Fibroblast of peridontal ligament (primary cell): ENCODE results near the gene NUDT12.

ENCODE experiments used
- DNase-seq: peaks from one replicate; pipeline ENCODE4 v3.0.0-alpha.2; 2010; ENCODE audit errors: extremely low read depth

Gene NUDT12

GRCh38 chr5:103562453-103563157 lies at the start of gene NUDT12:
Gene NUDT12 (minus strand): TSS chr5:103562789. CDS start chr5:103560248, 2,541 bp downstream.
- peak; percentile 70 for DNase-seq

GRCh38 chr5:103607346-103607745 lies 44.8 kb upstream of the NUDT12 start:
- DNase-seq, result no peak

- no peak for DNase-seq
Measured at GRCh38 chr5:103605277-103605676, 42.7 kb upstream of the NUDT12 start.

- DNase-seq, result no peak
Measured at GRCh38 chr5:103602438-103602837, 39.8 kb upstream of the NUDT12 start.

GRCh38 chr5:103601314-103601713 lies 38.7 kb upstream of the NUDT12 start:
- DNase-seq, result no peak

- DNase-seq, result no peak
Measured at GRCh38 chr5:103600086-103600485, 37.5 kb upstream of the NUDT12 start.

- DNase-seq, result peak; percentile 87
Measured at GRCh38 chr5:103598997-103599566, 36.5 kb upstream of the NUDT12 start.

GRCh38 chr5:103590221-103590620 lies 27.6 kb upstream of the NUDT12 start:
- no peak for DNase-seq

GRCh38 chr5:103589776-103590175 lies 27.2 kb upstream of the NUDT12 start:
- no peak for DNase-seq

- peak; percentile 35 for DNase-seq
Measured at GRCh38 chr5:103589357-103589756, 26.8 kb upstream of the NUDT12 start.

- DNase-seq, result peak; percentile 77
Measured at GRCh38 chr5:103587185-103587748, 24.7 kb upstream of the NUDT12 start.

GRCh38 chr5:103582364-103582763 lies 19.8 kb upstream of the NUDT12 start:
- peak; percentile 75 for DNase-seq

GRCh38 chr5:103573411-103573810 lies 10.8 kb upstream of the NUDT12 start:
- no peak for DNase-seq

- no peak for DNase-seq
Measured at GRCh38 chr5:103572454-103572853, 9.9 kb upstream of the NUDT12 start.

GRCh38 chr5:103571730-103572129 lies 9.1 kb upstream of the NUDT12 start:
- DNase-seq, result no peak

GRCh38 chr5:103569313-103570060 lies 6.9 kb upstream of the NUDT12 start:
- DNase-seq, result peak; percentile 19

GRCh38 chr5:103565719-103566118 lies 3.1 kb upstream of the NUDT12 start:
- DNase-seq, result no peak

- DNase-seq, result no peak
Measured at GRCh38 chr5:103561685-103562452, 720 bp downstream of the NUDT12 start.

- no peak for DNase-seq
Measured at GRCh38 chr5:103560826-103561225, 1.8 kb downstream of the NUDT12 start.

GRCh38 chr5:103546858-103547257 lies 15.7 kb downstream of the NUDT12 start:
- no peak for DNase-seq

GRCh38 chr5:103542441-103542840 lies 20.1 kb downstream of the NUDT12 start:
- no peak for DNase-seq

GRCh38 chr5:103541569-103541968 lies 21.0 kb downstream of the NUDT12 start:
- DNase-seq, result no peak
